ENCODE data around the gene TMEM238L. TPM values are rescaled to one million over a fixed set of nuclear protein-coding genes. Genes with fewer than 3 reads are reported as not detected.

Gene TMEM238L
- total RNA-seq, 1 experiment from 2014 or later, result not detected

DNA sequence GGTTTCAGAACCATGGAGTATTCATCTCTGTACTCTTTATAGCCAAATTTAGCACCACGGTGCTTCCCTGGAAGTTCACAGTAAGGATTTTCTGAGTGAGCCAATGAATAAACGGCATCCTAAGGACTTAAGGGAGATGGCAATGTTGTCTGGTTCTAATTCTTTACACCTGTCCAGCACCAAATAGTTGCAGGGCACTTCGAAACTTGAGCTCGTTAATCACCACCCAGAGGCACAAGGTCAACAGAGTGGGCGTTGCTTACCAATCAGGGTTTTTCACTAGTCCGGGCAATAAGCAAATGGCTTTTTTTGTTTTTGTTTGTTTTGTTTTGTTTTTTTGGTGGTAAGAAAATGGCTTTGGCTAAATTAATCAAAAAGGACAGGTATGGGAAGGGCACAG, 45.8 kb downstream of the TMEM238L start:
- H3K4ac ChIP-seq (ENCODE audit: low read depth, low read length), result no peak overlapping the region
- Mint-ChIP-seq H3K4me1 (peaks cover 39 to 44% of the 10 kb centered on the region in 2 experiments), H3K9me3 (no peaks in the 10 kb centered on the region; a peak in 1 of 5 replicates)

More for the DNA sequence above, 45.8 kb downstream of the TMEM238L start:
- H2BK120ac ChIP-seq (ENCODE audit: low read depth, low read length, poor library complexity, severe bottlenecking), result no peak overlapping the region
- peaks cover 14% of the 10 kb centered on the region; the same call in 1 of the 2 replicates for H3K4me1 ChIP-seq (ENCODE audit: insufficient read depth, low read length)
- TF ChIP-seq, protein P1, sequence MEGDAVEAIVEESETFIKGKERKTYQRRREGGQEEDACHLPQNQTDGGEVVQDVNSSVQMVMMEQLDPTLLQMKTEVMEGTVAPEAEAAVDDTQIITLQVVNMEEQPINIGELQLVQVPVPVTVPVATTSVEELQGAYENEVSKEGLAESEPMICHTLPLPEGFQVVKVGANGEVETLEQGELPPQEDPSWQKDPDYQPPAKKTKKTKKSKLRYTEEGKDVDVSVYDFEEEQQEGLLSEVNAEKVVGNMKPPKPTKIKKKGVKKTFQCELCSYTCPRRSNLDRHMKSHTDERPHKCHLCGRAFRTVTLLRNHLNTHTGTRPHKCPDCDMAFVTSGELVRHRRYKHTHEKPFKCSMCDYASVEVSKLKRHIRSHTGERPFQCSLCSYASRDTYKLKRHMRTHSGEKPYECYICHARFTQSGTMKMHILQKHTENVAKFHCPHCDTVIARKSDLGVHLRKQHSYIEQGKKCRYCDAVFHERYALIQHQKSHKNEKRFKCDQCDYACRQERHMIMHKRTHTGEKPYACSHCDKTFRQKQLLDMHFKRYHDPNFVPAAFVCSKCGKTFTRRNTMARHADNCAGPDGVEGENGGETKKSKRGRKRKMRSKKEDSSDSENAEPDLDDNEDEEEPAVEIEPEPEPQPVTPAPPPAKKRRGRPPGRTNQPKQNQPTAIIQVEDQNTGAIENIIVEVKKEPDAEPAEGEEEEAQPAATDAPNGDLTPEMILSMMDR (conservative IDR thresholded peaks at IDR 0.05), result no peak
- no peak overlapping the region for H2BK15ac ChIP-seq (ENCODE audit: low read depth, low read length)
- H2AFZ ChIP-seq (ENCODE audit: low read length), result no peak overlapping the region
- H3K23me2 ChIP-seq (ENCODE audit: insufficient read length, low read depth, low read length, poor library complexity, severe bottlenecking), result peaks cover 6% of the 10 kb centered on the region
- no peaks in the 10 kb centered on the region for H3K79me1 ChIP-seq (ENCODE audit: insufficient read depth, low read depth, low read length, poor library complexity, severe bottlenecking)
- no peak overlapping the region for H3K4me2 ChIP-seq (ENCODE audit: insufficient read depth, insufficient read length, low read length)
- H3K9me3 ChIP-seq (ENCODE audit: control insufficient read depth, low read depth, low read length), result no peaks in the 10 kb centered on the region
- no peak for DNase-seq
- H2BK20ac ChIP-seq (ENCODE audit: low read depth, low read length, poor library complexity, severe bottlenecking), result no peak overlapping the region
- no peak overlapping the region for H3K27ac ChIP-seq (ENCODE audit: insufficient read length, low read depth, low read length)
- H3T11ph ChIP-seq (ENCODE audit: low read length), result no peak overlapping the region
- no peaks in the 10 kb centered on the region for H4K20me1 ChIP-seq (ENCODE audit: control insufficient read depth, insufficient read depth, insufficient read length)
- no peak overlapping the region for H3K23ac ChIP-seq (ENCODE audit: insufficient read length, low read depth, low read length)
- Mint-ChIP-seq H3K36me3 (ENCODE audit: insufficient read depth in 1 of 3, low read depth in 3 of 3) (no peaks in the 10 kb centered on the region), H3K27ac (no peak overlapping the region), H3K27me3 (ENCODE audit: low read depth) (no peaks in the 10 kb centered on the region), H3K4me3 (no peak overlapping the region)
- no peaks in the 10 kb centered on the region for H3K27me3 ChIP-seq (ENCODE audit: insufficient read depth, low read length)
- H4K5ac ChIP-seq (ENCODE audit: insufficient read length, low read depth, low read length), result no peak overlapping the region
- no peaks in the 10 kb centered on the region for H3K79me2 ChIP-seq (ENCODE audit: insufficient read depth, low read length)
- no peak overlapping the region for H3K18ac ChIP-seq (ENCODE audit: insufficient read length, low read depth, low read length)
- no peak overlapping the region for H3K9ac ChIP-seq (ENCODE audit: extremely low read depth, insufficient read length, low read length)
- H2AK5ac ChIP-seq (ENCODE audit: insufficient read length, low read length), result no peak overlapping the region
- no peak overlapping the region for H4K8ac ChIP-seq (replicated peaks; ENCODE audit: insufficient read length, low read depth, low read length)
- H2BK12ac ChIP-seq (ENCODE audit: insufficient read length, low read depth, low read length), result no peak overlapping the region
- no peak overlapping the region for H3K14ac ChIP-seq (ENCODE audit: insufficient read depth, low read length)
- H3K56ac ChIP-seq (ENCODE audit: insufficient read length, low read depth, low read length), result no peak overlapping the region
- WGBS (ENCODE audit: extremely low coverage, insufficient read length, low lambda C conversion rate), result no CpG with 5 or more reads among the region's 6 CpGs
- no peak overlapping the region for H4K91ac ChIP-seq (ENCODE audit: insufficient read length, low read depth, low read length)
- no peak overlapping the region for H2BK5ac ChIP-seq (ENCODE audit: insufficient read length, low read length)

Data from H9 (cell line).